ENCODE results near the gene ZXDC.

ZXDC gene

DNA sequence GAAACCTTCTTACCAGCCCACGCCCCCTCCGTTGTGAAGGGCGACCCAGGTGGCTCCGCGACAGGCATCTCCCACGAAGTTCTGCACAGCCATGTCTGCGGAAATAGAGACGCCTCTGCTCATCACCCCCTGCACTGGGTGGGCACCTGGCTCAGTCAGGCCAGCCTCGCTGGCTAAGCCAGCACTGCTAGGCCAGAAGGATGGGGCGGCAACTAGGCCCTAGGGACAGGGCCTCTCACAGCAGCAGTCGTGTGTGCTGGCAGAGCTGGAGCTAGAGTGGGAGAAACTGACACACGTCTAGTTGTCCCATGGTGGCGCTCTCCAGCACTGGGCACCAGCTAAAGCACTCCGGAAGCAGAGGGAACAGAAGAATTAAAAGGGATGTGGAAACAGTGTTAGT is 12.5 kb upstream of the ZXDC start:
- no peak for DNase-seq

DNA sequence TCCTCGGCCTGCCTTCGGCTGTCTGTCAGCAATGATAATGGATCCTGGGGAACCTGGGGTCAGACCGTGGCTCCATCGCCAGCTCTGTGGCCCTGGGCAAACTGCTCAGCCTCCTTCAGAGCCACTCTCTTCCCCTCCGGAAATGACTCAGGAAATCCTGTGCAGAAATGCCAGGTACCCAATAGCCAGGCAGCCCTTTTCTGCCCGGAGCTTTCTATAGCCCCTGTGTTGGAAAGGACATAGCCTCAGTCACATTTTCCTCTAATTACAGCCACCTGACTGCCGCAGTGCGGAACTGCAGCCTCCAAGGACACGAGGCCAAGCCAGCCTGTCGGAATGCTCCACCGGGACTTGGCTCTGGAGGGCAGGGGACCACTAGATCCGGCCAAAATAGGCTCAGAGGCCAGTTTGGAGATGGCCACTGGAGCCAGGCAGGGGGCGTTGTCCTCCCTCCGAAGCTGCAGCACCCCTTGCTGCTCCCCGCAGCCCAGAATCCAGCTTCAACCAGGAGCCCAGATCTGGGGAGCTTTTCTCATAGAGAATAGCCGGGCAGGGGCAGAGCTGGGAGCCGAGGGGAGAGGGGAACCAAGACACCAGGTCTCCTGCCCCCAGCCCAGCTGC is 11.6 kb upstream of the ZXDC start:
- peak; percentile 14 for DNase-seq

DNA sequence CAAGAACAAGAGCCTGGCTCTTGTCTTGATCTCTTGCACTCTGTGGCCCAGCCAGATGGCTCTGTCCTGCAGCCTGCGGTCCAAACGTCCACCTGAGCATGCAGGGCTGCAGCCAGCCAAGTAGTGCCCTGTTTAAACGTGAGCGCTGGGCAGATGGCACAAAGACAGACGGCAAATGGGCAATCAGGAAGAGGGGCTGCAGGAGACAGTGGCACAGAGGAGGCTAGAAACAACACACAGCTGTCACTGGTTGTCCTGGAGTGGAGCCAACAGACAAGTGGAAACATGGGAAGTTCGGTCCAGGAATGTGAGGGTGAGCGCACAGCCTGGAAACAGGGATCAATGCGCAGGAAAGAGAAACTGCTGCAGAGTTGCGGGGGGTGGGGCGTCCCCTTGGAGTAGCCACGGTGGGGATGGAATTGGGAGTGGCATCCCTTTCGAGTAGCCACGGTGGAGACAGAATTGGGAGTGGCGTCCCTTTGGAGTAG is 10.7 kb upstream of the ZXDC start:
- peak; percentile 5 for DNase-seq

DNA sequence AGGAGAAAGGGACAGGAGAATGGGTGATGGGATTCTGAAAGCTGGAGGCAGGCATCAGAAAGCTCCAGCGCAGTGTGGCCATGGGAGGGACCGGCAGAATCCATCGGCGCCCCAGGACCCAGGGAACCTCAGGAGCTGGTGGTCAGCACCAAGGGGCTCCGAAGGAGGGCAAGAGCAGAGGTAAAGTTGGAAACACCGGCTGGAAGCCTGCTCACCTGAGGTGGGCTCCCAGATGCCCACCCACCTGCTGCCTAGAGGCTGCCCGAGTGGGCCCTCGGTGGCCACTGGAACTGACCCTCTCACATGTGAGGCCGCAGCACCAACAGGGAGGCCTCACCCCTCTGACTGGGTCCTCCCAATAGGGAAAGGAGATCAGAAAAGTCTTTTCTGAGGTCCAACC is 10.3 kb upstream of the ZXDC start:
- DNase-seq = no peak

DNA sequence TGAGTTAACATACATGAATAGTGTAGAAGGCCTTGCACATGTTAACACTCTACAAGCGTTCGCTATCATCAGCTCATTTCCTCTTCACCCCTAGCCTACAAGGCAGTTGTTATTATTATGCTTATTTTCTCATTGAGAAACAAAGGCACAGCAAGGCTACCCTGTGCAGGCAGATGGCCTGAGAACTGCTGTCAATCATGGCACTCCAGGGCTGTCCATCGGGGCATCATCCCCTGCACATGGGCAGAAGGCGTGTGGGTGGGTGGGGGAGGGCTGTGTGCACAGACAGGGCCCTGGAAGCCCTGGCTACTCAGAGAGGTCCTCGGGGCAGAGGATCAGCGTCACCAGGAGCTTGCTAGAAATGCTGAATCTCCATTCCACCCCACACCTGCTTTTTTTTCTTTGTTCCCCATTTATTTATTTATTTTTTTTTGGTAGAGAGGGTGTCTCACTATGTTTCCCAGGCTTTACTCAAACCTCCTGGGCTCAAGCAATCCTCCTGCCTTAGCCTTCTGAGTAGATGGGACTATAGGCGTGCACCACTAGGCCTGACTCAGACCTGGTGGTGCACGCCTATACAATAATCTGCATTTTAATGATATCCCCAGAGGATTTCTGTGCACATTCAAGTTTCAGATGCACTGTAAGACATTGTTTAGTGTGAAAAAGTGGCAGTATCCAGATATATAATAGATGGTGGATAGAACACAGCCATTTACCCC is 9.6 kb upstream of the ZXDC start:
- DNase-seq = no peak

DNA sequence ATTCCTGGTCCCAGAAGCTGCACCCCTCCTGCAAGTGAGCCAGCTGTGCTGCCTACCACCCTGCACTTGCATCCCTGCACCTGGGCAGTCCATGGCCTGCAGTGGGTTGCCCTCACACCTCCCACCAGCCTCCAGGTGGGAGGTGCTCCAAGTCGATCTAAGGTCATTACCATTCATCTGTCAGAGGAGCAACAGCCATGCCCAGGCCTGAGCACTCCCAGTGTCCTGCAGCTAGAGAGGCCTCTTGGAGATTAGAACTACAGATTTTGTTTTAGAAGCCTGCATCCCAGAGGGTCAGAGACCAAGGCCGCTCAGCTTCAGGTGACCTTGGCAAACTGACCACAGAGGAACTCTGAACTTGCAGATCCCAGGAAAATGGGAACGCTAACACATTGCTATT is 9.0 kb upstream of the ZXDC start:
- no peak for DNase-seq

DNA sequence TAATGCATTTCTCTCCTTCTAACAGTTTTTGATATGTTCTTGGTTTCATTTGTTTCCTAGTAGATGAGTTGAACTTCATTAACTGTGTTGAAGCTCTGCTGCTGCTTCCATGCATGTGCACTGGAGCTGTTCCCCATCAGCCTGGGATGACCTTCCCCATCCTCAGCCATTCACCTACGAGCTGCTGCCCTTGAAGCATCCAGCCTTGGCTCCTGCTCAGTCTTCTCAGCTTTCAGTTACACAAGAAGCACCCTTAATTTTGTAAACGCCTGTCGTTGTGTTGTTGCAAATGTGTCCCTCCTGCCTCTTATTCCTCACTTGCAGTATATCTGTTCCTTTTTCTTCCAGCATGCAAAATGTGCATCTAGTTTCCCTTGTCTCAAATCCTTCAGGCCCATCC is 8.5 kb upstream of the ZXDC start:
- no peak for DNase-seq

DNA sequence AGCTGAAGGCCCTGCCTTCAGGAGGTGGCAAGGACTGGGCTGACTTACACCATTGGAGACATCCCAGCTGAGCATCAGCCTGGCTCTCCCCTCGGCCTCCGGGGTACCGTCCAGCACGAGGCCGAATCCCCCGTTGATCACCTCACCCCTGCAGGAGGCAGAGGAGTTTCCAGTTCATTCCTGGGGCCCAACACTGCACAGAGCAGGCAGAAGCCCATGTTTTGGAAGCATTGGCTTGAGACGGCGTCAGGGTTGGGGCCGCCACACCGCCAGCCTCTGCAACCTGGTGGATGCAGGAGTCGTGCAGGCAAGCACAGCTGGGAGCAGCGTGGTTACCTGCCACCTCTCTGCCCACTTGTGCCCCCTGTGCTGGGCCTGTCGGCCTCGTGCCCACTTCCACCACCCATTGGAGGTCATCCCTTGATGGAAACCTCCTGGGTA is 7.7 kb upstream of the ZXDC start:
- DNase-seq = no peak

DNA sequence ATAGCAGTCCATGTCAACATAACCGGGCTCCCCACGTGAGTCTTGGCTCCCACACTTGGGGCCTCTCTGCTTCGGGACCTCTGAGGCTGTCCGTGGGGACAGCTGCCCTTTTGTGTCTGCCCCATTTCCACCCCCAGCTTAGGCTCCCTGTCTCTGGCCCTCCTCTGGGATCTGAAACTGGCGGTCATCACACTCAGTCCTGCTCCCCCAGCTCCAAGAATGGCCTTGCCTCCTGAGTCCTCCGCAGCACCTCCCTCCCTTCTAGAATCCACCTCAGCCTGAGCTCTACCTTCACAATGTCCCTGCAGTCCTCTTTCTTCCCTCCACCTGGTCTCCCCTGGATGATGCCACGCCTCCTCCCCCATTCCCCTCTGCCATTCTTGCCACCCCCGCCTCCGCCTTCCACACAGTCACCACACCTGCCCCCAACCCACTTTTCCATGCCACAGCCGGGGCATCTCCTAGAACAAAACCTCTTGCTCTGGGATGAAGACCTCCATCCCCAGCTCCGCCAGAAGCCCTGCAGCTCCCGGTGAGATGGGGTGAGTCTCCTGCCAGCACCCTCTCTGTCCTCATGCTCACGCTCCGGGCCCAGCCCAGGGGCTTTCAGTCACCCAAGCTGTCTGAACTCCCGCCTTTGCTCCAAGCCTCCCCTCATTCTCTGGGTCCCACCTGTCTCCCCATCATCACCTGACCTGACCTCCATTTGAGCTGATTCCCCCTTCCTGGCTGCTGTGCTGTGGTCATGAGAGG is 7.0 kb upstream of the ZXDC start:
- DNase-seq = no peak

DNA sequence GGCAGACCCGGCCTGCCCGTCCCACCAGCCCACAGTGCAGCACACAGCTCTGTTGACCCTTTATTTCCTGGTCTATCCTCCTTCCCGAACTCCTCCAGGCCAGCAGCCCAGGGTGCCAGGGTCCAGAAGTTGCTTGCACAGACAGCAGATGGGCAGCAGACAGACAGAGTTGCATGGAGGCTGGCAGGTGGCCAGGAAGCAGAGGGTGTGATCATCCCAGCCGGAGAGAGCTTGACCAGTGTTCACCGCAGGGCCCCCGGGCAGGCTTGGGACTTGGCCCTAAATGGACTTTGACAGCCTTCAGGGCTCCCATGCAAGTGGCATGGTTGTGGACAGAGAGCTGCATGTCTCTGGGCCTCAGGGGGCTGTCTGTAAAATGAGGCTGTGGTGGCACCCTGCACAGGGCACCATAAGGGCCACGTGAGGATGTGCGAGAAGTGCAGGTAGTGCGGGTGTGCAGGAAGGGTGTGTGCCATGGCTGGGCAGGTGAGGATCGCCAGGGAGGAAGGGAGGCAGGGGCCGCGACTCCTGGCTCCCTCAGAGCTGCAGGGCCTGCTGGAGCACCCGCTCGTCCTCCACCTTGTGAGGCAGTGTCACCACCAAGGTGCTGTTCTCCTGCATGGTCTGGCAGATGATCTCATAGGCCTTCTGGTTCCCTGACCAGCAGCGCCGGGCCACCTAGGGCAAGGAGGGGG is 6.3 kb upstream of the ZXDC start:
- no peak for DNase-seq

DNA sequence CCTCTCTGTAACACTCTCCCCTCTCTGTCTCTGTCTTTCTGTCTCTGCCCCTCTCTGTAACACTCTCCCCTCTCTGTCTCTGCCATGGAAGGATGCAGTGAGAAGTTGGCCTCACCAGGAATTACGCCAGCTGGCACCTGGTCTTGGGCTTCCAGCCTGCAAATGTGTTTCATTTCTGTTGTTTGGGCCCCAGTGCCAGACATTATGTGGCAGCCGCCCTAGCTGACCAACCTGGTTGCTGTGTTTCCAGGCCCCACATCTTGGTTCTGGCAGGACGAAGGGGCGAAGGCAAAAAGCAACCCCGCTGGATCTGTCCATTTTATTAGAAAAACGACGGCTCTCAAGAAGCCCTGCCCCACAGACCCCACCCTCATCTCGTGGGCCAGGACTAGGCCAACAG is 5.2 kb upstream of the ZXDC start:
- DNase-seq = no peak

DNA sequence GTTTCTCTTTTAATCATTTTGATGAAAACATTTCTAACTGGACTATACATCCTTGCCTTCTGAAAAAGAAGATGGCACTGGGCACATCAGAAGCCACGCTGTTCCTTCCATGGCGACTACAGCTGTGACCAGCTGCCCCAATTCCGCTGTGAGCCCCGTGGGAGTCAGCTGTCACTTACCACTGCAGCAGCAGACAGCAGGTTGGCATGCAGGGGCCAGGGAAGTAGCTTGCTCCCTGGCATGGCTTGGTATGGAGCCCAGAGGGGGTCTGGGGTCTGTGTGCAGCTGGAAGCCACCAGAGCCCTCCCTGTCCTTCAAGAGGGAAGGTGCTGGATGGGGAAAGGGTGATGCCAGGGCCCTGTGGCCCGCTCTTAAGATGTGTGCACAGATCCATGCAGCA is 4.5 kb upstream of the ZXDC start:
- DNase-seq = no peak

DNA sequence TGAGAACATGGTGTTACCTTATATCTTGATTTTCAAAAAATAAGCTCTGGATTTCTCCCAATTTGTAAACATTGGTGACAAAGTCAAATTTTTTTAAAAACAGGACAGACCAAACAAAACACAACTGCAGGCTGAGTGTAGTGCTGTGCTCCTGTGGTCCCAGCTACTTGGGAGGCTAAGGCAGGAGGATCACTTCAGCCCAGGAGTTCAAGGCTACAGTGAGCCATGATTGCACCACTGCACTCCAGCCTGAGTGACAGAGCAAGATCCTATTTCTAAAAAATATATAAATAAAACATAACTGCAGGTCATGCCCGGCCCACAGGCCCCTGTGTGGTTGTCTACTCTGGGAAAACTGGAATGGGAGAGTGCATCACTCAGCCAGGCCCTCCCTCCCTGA is 4.0 kb upstream of the ZXDC start:
- no peak for DNase-seq

DNA sequence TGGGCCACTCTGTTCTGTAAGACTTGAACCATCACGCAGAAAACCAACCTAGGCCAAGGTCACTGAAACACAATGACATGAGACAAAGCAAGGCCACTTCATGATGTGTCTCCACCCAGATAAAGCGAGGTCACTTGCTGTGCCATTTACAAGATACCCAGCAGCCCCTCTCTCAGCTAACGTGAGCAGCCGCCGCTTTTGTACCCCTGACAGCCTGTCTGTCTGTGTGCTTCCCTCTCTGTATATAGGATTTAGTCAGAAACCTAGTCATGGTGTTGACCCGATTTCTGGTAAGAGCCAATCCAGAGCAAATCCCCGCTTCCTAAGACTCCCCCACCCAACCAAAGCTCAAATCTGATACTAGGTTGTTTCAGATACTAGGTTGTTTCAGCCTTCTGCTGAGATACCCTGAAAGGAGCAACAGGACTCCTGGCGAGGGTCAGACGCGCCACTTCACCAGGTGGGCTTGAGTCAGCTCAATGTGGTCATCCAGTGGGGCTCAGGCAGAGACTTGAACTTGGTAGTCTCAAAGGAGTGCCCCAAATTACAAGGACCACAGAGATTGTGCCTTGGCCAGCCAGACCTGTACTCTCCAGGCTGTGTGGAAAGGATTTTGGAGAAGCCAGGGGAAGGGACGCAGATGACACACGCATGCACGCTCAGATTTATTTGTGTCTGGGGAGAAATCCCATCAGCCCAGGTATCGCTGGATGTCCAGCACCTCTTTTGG is 3.1 kb upstream of the ZXDC start:
- DNase-seq = no peak

DNA sequence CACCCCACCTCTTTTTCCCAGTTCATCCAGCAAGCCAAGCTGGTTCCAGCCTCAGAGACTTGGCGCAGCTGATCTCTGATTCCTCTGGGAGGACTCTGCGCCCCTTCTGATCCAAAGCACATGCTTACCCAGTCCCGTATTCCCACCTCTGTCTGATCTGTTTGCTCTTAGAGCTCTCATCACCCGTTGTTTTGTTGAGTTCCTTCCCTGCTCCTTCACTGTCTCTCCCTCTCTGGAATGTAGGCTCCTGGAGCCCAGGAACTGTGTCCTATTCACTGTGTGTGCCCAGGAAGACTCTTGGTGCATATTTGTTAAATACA is 1.3 kb upstream of the ZXDC start:
- DNase-seq = no peak

DNA sequence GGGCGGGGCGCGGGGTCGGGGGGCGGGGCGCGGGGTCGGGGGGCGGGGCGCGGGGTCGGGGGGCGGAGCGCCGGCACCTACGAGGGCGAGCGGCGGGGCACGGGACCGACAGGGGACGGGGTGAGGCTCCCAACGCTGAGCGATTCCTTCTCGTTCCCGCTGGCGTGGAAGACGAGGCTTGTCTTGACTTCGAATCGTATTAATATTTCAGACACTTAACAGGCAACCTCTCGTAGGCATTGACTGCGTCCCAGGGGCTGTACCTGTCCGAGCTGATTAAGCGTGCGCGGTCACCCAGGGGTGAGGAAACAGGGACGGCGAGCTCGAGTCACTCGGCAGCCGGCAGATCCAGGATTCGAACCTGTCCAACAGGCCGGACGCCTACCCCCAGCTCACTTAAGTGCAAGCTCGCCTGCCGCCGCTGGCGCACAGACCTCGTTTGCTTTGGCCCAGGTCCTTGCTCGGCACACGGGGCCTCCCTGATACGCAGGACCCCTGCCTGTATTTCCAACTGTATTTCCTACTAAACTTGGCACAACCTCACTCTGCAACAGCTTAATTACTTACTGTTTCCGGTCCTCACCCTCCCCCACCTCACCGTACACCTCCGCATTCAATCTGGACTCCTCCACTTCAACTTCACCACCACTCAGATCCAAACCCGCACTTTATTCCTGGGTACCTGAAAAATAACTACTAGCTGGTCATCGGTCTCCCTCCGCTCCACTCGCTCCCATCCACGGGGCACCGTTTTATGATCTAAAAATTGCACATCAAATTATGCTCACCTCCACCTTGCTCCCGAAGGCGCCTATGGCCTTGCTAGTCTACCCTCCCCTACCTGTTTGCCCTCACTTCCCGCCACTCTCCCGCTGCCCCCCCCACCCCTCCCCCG is 722 bp upstream of the ZXDC start:
- peak; percentile 22 for DNase-seq

DNA sequence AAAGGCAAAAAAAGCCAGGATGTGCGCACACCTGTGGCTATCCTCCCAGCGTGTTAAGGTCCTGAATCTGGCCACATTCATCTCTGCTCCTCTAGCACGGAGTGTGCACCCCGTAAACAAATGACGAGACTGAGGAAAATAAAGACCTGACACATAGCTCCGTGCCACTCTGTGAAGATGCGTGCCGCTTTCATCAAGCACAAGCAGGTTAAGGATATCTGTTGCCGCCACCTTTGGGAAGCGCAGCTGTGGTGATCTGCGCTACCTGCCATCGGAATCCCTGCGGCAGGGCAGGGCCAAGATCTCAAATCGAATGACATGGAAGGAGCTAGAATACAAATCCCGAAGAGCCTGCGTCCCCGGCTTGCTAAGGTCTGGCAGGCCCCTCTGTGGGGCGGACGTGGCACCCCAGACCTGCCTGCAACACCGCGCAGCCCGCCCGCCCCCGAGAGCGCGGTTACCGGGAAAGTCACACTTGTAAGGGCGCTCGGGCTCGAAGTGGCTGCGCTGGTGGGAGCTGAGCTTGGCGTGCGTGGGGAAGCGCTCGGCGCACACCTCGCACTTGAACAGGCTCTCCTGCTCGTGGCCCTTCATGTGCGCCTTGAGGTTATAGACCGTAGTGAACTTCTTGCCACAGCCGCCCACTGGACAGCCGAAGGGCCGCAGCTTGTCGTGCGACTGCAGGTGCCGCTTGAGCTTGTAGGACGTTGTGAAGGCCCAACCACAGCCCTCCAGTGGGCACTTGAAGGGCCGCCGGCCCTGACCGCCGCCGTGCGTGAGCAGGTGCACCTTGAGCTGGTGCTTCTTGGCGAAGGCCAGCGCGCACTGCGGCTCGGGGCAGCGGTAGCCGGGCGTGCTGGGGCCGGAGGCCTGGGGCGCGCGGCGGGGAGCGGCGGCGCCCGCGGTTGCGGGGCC is 936 bp downstream of the ZXDC start:
- DNase-seq = peak; percentile 9

DNA sequence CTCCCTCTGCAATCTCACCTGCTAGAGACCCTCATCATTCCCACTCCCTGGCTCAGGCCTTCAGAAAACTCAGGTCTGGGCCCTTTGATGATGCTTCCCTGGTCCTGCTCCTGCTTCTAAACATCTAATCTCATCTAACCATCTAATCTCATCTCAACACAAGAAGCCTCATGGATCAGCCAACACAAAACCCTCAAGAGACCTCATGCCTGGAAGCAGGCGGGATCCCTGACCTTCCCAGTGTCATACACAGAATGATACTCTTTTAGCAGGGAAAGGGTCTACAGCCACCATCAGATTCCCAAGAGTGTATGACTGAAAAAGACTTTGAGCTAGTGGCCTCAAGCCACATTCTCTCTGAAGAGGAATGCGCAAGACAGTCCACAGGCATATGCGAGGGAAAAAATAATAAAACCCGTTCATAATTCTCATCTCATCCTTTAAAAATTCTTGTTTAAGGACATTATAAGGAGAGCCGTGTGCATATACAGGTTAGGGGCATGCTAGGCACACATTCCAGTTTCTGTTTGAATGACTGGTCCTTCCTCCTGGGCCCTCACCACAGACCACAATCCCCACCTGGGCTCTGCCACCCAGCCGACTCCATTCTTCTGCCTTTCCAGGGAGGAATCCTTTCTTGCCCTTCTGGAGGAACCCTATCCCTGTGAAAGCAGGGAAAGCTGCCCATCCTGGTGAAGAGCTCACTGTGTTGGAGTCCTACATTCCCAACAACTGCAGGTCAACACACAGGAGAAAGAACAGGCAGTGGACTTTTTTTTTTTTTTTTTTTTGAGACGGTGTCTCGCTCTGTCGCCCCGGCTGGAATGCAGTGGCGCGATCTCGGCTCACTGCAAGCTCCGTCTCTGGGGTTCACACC is 2.2 kb downstream of the ZXDC start:
- DNase-seq = no peak

DNA sequence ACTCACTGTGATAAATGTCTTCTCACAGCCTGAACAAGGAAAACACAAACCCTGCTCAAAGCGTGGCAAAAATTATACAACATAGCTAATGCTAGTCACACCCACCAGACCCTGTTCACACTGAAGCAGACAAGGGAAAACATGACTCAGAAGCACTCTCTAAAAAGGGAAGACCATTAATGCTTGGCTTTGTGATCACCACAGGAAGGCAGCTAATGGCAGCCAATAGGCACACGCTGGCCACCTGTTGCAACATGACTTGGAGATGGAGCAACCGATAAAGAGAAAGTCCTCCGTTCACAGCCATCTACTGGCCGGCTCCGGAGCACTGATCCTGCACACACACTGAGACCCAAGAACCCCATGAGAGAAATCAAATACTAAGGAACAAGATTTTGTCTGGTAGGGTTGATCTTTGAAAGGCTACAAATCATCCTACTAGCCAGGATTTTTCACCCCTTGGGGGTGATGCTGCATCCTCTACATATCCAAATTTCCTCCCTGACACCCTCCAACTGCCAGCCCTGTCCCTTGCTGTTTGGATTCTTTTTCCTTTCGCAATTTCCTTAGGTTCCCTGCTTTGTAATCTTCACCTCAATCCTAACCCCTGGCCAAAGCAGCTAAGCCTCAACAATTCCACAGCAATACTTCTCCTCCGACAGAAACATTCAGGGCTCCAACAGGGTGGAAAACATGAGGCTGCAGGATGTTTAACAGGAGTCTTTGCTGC is 3.2 kb downstream of the ZXDC start:
- DNase-seq = peak; percentile 80
